AG04449 (cell line): Measurements from ENCODE around the gene AMER3.

Experiments used
- CTCF ChIA-PET: fragments of 350-600 bp; formaldehyde crosslinking; extraction: SDS; loops from one replicate; lab custom pipeline; 2021; ENCODE audit warnings: antibody characterized with exemption; lab: Yijun Ruan, JAX
- POLR2A ChIA-PET: fragments of 400-600, 350-600 bp; formaldehyde crosslinking; extraction: SDS; loops from one replicate; lab custom pipeline; 2020; ENCODE audit warnings: antibody characterized with exemption, inconsistent platforms; lab: Yijun Ruan, JAX
- DNase-seq: peaks from one replicate; pipeline ENCODE4 v3.0.0-alpha.2; 2010; ENCODE audit warnings: low read depth, low spot score
- H3K4me3 ChIP-seq: 2 replicates; pipeline ENCODE4 v1.5.1; 2011; ENCODE audit warnings: low read depth, mild to moderate bottlenecking, control low read depth, low read length
- TF ChIP-seq, protein P1 (sequence below): IDR thresholded peaks from one replicate; pipeline ENCODE4 v1.5.1; 2011; ENCODE audit warnings: mild to moderate bottlenecking, moderate library complexity, low read length, control low read depth, inconsistent platforms; ENCODE audit not compliant: insufficient read depth; ENCODE audit errors: missing control alignments

AMER3 gene

DNA sequence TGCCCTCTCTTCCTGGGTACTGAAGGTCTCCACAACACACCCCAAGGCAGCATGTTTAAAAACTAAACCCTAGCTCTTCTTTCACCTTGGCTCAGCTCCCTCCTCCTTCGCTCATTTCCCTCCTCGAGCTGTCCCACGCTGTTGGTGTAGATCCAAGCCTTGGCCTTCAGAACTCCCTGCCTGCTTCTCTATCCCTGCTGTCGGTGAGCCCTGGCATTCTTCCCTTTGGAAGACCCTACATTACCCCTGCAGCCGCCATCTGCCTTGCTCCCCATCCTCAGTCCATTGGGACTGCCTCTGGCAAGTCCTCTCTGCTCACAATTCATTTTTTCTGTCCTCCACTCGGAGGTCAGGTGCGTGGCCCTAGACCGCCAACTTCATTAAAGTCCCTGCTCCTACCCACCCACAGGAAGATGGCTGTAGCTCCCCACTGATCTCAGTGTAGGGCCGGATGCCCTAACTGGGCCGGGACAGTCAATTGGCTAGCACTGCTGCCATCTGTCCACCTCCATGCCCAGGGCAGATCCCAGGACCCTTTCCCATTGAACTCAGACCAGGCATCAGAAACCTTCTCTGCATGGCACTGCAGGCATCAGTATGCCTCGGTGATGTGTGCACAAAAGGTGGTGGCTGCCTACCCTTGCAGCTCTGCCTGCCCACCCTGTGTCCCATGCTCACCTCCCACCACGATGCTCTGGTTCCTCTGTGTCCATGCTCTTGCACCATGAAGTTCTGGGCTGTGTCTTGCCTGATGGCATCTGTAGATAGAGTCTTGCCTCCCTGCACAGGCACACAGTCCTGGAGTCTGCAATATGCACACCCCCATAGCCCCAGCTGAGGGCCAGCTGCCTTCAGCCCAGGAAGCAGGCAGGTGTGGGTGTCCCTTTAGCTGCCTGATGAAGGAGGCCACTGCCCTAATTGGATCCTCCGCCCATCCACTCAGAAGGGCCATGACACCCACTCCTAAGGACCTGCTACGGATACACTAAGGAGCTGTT, 5.7 kb downstream of the AMER3 start:
- no peak overlapping the region for H3K4me3 ChIP-seq
- POLR2A ChIA-PET: interaction anchor here (0.7 kb wide), 1 partner anchor 30 kb away, joined by 3 read pairs; no protein-coding TSS in a partner anchor
- TF ChIP-seq, protein P1, sequence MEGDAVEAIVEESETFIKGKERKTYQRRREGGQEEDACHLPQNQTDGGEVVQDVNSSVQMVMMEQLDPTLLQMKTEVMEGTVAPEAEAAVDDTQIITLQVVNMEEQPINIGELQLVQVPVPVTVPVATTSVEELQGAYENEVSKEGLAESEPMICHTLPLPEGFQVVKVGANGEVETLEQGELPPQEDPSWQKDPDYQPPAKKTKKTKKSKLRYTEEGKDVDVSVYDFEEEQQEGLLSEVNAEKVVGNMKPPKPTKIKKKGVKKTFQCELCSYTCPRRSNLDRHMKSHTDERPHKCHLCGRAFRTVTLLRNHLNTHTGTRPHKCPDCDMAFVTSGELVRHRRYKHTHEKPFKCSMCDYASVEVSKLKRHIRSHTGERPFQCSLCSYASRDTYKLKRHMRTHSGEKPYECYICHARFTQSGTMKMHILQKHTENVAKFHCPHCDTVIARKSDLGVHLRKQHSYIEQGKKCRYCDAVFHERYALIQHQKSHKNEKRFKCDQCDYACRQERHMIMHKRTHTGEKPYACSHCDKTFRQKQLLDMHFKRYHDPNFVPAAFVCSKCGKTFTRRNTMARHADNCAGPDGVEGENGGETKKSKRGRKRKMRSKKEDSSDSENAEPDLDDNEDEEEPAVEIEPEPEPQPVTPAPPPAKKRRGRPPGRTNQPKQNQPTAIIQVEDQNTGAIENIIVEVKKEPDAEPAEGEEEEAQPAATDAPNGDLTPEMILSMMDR: no peak
- CTCF ChIA-PET: no interaction called here
- no peak for DNase-seq

DNA sequence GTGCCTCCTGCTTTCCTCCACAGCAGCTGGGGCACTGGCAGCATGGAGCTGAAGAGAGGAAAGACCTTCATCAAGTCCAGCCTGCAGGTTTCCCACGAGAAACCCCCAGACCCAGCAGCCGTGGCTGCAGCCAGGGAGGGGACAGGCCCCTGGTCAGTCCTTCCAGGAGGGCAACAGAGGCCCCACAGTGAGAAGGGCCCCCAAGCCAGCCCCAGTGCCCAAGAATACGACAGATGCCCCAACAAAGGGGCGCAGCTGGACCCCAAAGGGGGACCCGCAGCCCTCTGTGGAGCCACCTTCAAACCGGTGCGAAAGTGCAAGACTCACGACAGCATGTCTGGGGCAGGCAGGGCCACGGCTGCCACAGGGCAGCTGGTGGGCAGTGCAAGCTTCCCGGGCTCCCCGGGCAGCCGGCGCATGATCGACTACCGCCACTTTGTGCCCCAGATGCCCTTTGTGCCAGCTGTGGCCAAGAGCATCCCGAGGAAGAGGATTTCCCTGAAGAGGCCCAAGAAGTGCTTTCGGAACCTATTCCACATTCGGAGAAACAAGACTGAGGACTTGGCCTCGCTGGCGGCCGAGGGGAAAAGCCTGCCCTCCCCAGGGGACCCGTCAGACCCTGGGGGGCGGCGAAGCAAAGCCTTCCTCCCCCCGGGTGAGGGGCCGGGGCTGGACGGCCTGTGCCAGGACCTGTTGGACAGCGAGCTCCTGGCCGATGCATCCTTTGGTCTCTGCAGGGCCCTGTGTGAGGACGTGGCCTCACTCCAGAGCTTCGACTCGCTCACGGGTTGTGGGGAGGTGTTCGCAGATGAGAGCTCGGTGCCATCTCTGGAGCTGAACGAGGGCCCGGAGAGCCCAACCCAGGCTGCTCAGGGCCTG, 6.9 kb downstream of the AMER3 start:
- TF ChIP-seq, protein P1: no peak
- ChIA-PET CTCF (no interaction called here), POLR2A (no interaction called here)
- DNase-seq: no peak
- no peak overlapping the region for H3K4me3 ChIP-seq

DNA sequence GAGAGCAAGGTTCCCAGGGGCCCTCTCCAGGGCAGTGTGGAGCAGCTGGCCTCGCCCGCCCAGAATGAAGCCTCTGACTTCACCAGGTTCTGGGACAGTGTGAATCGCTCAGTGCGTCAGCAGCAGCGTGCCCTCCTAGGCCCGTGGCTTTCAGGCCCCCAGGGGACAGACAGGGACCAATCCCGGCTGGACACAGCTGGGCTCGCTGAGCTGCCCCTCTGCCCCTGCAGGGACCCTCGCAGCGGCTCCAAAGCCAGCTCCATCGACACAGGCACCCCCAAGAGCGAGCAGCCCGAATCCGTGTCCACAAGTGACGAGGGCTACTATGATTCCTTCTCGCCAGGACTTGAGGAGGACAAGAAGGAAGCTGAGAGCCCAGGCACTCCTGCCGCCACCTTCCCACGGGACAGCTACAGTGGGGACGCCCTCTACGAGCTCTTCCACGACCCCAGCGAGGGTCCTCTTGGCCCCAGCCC, 7.6 kb downstream of the AMER3 start:
- DNase-seq: no peak
- CTCF ChIA-PET: interaction anchor here (1.1 kb wide), 1 partner anchor 35 kb away, joined by 3 read pairs; no protein-coding TSS in a partner anchor
- TF ChIP-seq, protein P1: no peak

DNA sequence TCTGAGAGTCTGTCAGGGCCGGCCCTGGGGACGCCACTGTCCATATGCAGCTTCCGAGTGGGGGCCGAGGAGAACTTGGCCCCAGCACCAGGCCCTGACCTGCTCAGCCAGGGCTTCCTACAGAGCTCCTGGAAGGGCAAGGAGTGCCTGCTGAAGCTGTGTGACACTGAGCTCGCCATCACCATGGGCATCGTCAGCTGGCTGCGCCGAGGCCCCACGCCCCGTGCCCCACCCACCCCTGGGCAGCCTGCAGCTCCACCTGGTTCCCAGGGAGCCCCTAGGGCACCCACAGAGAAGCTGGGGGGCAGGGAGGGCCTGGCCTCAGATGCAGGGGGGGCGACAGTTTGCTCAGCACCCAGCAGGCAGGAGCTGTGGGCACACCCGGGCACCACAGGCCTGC, 8.1 kb downstream of the AMER3 start:
- no peak for DNase-seq
- POLR2A ChIA-PET: no interaction called here
- TF ChIP-seq, protein P1: no peak
- CTCF ChIA-PET: interaction anchor here (1.1 kb wide), 1 partner anchor 34 kb away, joined by 3 read pairs; no protein-coding TSS in a partner anchor
- H3K4me3 ChIP-seq: no peak overlapping the region

More for the DNA sequence above, 7.6 kb downstream of the AMER3 start:
- POLR2A ChIA-PET: no interaction called here
- H3K4me3 ChIP-seq: no peak overlapping the region

DNA sequence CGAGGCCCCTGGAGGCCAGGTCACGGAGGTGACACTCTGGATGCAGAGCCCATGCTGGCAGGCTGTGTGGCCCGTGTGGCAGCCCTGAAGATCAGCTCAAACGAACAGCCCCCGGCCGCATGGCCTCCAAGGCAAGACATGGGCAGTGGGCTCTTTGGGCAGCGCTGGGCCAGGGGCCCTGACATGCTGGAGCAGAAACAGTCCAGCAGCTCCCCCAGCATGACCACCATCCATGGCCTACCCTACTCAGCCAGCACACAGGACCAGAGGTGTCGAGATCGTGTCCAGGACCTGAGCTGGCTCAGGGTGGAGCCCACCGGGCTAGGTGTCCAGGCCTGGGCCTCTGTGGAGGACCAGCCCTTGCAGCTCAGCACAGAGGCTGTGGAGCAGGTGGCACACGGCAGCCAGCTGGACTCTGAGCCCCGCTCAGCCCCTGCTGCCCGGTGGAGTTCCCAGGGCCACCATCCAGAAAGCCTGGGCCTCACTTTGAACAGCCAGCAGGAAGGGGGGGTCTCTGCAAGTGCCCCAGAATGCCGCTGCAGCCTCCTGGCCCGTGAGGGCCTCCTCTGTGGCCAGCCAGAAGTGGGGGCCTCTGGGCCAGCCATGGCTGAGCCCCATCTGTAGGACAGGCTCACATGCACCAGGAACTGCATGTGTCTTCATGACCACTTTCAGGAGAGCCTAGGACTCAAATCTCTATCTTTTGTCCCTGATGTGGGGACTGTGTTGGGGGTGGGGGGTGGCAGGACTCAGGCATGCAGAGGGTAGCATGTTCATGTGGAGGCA, 8.9 kb downstream of the AMER3 start:
- H3K4me3 ChIP-seq: no peak overlapping the region
- ChIA-PET CTCF (interaction anchor here (1.1 kb wide), 1 partner anchor 33 kb away, joined by 3 read pairs; no protein-coding TSS in a partner anchor), POLR2A (no interaction called here)
- DNase-seq: no peak
- TF ChIP-seq, protein P1: no peak
